Breast epithelium (tissue), 4 donors: ENCODE data around the gene LDLRAD1. TPM values are rescaled to one million over a fixed set of nuclear protein-coding genes. Genes with fewer than 3 reads are reported as not detected.

Experiments used
- DNase-seq, 2 donors: peaks; one replicate each; pipeline ENCODE4 v3.0.0-alpha.2; 2019; ENCODE audit warnings: low spot score in 2 of 2
- H3K27ac ChIP-seq, 2 donors: fragments of 200-600 bp; sonication (generic) in 1 of 2; one replicate each; pipeline ENCODE4 v1.5.1; 2016 to 2019; ENCODE audit warnings: mild to moderate bottlenecking in 1 of 2
- H3K27me3 ChIP-seq, 2 donors: fragments of 200-600 bp; sonication (generic) in 1 of 2; one replicate each; pipeline versions ENCODE4 v1.5.1 to v1.6.0; 2017 to 2019; ENCODE audit warnings: control low read depth in 1 of 2, mild to moderate bottlenecking in 1 of 2
- H3K36me3 ChIP-seq: fragments of 200-600 bp; one replicate; pipeline ENCODE4 v1.5.1; 2019
- H3K4me1 ChIP-seq, 2 donors: fragments of 200-600 bp; sonication (generic); one replicate each; pipeline ENCODE4 v1.5.1; 2016 to 2019; ENCODE audit warnings: control low read depth in 1 of 2
- H3K4me3 ChIP-seq, 3 donors: fragments of 200-600 bp; sonication (generic); 1 replicate in 2 of 3; 2 replicates in 1 of 3; pipeline ENCODE4 v1.5.1; 2016 to 2019; ENCODE audit warnings: mild to moderate bottlenecking in 3 of 3, moderate library complexity in 2 of 3
- H3K9me3 ChIP-seq, 2 donors: fragments of 200-600 bp; sonication (generic) in 1 of 2; one replicate each; pipeline ENCODE4 v1.5.1; 2016 to 2019; ENCODE audit warnings: control low read depth in 1 of 2
- CTCF ChIP-seq, 3 donors: fragments of 450-650 bp; IDR thresholded peaks; one replicate each; pipeline ENCODE4 v1.5.1; 2016 to 2017; ENCODE audit warnings: antibody characterized with exemption in 3 of 3, mild to moderate bottlenecking in 3 of 3, moderate library complexity in 3 of 3
- POLR2A ChIP-seq: fragments of 450-650 bp; IDR thresholded peaks from one replicate; pipeline ENCODE4 v1.6.1; 2016; ENCODE audit warnings: antibody characterized with exemption, mild to moderate bottlenecking, moderate library complexity
- POLR2AphosphoS5 ChIP-seq, 3 donors: sonication (generic); formaldehyde crosslinking; IDR thresholded peaks; one replicate each; pipeline ENCODE4 v1.6.1; 2017; ENCODE audit warnings: antibody characterized with exemption in 3 of 3
- intact Hi-C: fragments of 100-400 bp; cut with DNase I; formaldehyde crosslinking; loops from one replicate; pipeline ENCODE4 v1.15.1; 2023; ENCODE audit warnings: low total_unique reads
- total RNA-seq, 3 donors: library from RNA; depleted of rRNA; stranded (reverse); fragments of >200 nt; gene quantifications; one replicate each; pipeline ENCODE4 v1.1.0, GENCODE V29; 2016

The LDLRAD1 gene
- total RNA-seq, 3 donors from 2014 or later, result not detected

DNA sequence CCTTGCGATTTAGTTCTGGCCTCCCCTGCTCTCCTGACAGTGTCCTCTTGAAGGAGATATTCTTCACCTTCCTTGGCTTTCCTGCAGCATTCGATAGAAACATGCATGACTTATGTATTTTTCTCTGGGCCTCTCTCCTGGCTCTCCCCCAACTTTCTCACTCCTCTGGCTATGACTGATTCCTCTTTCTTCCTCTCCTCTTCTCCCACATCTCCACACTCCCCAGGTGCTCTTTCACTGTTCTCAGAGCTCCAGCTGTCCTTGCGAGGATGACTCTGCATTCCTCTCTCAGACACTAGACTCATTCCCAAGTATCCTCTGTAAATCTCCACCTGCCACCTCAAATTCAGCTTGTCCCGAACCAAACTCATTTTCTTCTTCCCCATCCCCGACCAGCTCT lies 53.9 kb downstream of the LDLRAD1 start:
- no peaks in the 10 kb centered on the region for H3K4me1 ChIP-seq
- no peak for DNase-seq
- H3K9me3 ChIP-seq, result no peaks in the 10 kb centered on the region
- H3K27ac ChIP-seq, result no peak overlapping the region
- TF ChIP-seq POLR2AphosphoS5 (IDR thresholded peaks at IDR 0.05) (no peak), CTCF (IDR thresholded peaks at IDR 0.05) (no peak), POLR2A (no peak)
- intact Hi-C loops, result no loop called here
- H3K4me3 ChIP-seq, result no peak overlapping the region
- H3K27me3 ChIP-seq, result no peaks in the 10 kb centered on the region
- H3K36me3 ChIP-seq, result peaks cover 7% of the 10 kb centered on the region

DNA sequence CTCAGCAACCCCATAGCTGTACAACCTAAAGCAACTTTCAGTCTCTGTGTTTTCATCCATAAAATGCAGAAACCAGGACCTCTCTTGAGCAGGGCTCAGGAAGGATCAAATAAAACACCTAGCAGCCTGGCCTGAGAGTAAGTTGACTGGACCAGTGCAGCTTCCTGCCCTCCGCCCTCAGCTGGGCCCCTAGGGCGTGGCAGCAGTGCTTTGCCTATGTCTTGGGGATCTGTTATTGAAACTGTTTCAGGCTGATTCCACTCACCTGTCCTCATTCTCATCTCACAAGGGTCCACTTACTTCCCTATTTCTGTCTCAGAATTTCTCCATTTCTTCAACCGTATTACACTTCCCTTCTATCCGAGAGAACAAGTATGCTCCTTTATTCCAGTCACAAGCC lies 54.5 kb downstream of the LDLRAD1 start:
- no peak for DNase-seq
- H3K36me3 ChIP-seq, result peaks cover 7% of the 10 kb centered on the region
- no peak overlapping the region for H3K27ac ChIP-seq
- no peak overlapping the region for H3K4me3 ChIP-seq
- no peaks in the 10 kb centered on the region for H3K9me3 ChIP-seq
- intact Hi-C loops, result no loop called here
- no peaks in the 10 kb centered on the region for H3K27me3 ChIP-seq
- H3K4me1 ChIP-seq, result no peaks in the 10 kb centered on the region
- no peak for TF ChIP-seq CTCF (IDR thresholded peaks at IDR 0.05)
- TF ChIP-seq POLR2AphosphoS5 (IDR thresholded peaks at IDR 0.05), result no peak
- TF ChIP-seq POLR2A, result no peak

GRCh38 chr1:53962395-53962794 lies 55.6 kb downstream of the LDLRAD1 start:
- H3K4me1 ChIP-seq, result peaks cover 0 to under 1% of the 10 kb centered on the region in 2 donors
- no peak overlapping the region for H3K4me3 ChIP-seq
- H3K9me3 ChIP-seq, result no peaks in the 10 kb centered on the region
- no peaks in the 10 kb centered on the region for H3K27me3 ChIP-seq
- no peak for DNase-seq
- intact Hi-C loops, result no loop called here
- TF ChIP-seq POLR2A, result no peak
- no peak for TF ChIP-seq POLR2AphosphoS5 (IDR thresholded peaks at IDR 0.05)
- TF ChIP-seq CTCF (IDR thresholded peaks at IDR 0.05), result no peak
- H3K27ac ChIP-seq, result no peak overlapping the region
- H3K36me3 ChIP-seq, result peaks cover 7% of the 10 kb centered on the region

- H3K4me3 ChIP-seq, result no peak overlapping the region
- H3K4me1 ChIP-seq, result peaks cover 0 to 7% of the 10 kb centered on the region in 2 donors
- intact Hi-C loops, result no loop called here
- TF ChIP-seq CTCF (IDR thresholded peaks at IDR 0.05) (peak in 2 of 3 donors; percentile 63 to 72), POLR2AphosphoS5 (IDR thresholded peaks at IDR 0.05) (no peak), POLR2A (no peak)
- no peak overlapping the region for H3K27ac ChIP-seq
- DNase-seq, result no peak
- H3K27me3 ChIP-seq, result no peaks in the 10 kb centered on the region
- H3K9me3 ChIP-seq, result no peaks in the 10 kb centered on the region
- peaks cover 3% of the 10 kb centered on the region for H3K36me3 ChIP-seq
Observed at GRCh38 chr1:53959664-53960250, 58.2 kb downstream of the LDLRAD1 start.

Other genes starting within 250 kb of the LDLRAD1 start
- gene NDC1, start 179.9 kb downstream of the LDLRAD1 start, total RNA-seq, result 10 to 100 TPM; 10.9 to 18.4 (median 12.8) TPM
- gene YIPF1, start 128.4 kb downstream of the LDLRAD1 start, total RNA-seq, result 10 to 100 TPM; 21.3 to 43.6 (median 40.7) TPM
- 1 to 10 TPM in 1 of 3 donors, under 1 TPM in 1, not detected in 1; 0.59 to 8.2 TPM for gene DIO1, start 124.0 kb downstream of the LDLRAD1 start, total RNA-seq
- 10 to 100 TPM; 20.8 to 27.7 (median 23.3) TPM for gene IFT25, start 72.5 kb downstream of the LDLRAD1 start, total RNA-seq
- 10 to 100 TPM; 11.2 to 20.0 (median 17.7) TPM for gene LRRC42, start 71.8 kb downstream of the LDLRAD1 start, total RNA-seq
- gene TMEM59, start 35.0 kb upstream of the LDLRAD1 start, total RNA-seq, result 100 to 1,000 TPM; 348 to 498 (median 388) TPM
- 1 to 10 TPM; 4.3 to 6.1 (median 5.9) TPM for gene TCEANC2, start 35.4 kb upstream of the LDLRAD1 start, total RNA-seq
- 1 to 10 TPM in 1 of 3 donors, not detected in 2; 1.3 TPM for gene CDCP2, start 134.8 kb upstream of the LDLRAD1 start, total RNA-seq
- gene CYB5RL, start 181.8 kb upstream of the LDLRAD1 start, total RNA-seq, result 1 to 10 TPM; 4.5 to 8.0 (median 7.5) TPM
- 10 to 100 TPM; 44.6 to 70.7 (median 48.8) TPM for gene MRPL37, start 182.0 kb upstream of the LDLRAD1 start, total RNA-seq